MM.1S (cell line): ENCODE results near the gene STK32A.

Experiments used
- DNase-seq: peaks from one replicate; pipeline ENCODE4 v3.0.0-alpha.2; 2015
- H2AFZ ChIP-seq: fragments of 300-600 bp; sonication (generic); 2 replicates; pipeline ENCODE4 v1.6.0; 2016; ENCODE audit warnings: antibody characterized with exemption, low read length
- H3F3A ChIP-seq: fragments of 300-600 bp; sonication (generic); 2 replicates; pipeline ENCODE4 v1.6.1; 2016; ENCODE audit warnings: mild to moderate bottlenecking, antibody characterized with exemption, low read length, moderate library complexity, mixed read lengths; ENCODE audit not compliant: insufficient read depth
- H3K27ac ChIP-seq: fragments of 300-600 bp; sonication (generic); 2 replicates; pipeline ENCODE4 v1.5.1; 2016; ENCODE audit warnings: mild to moderate bottlenecking, low read length
- H3K27me3 ChIP-seq: fragments of 300-600 bp; sonication (generic); replicated peaks from 2 replicates; pipeline ENCODE4 v1.6.0; 2016; ENCODE audit warnings: low read length; ENCODE audit not compliant: insufficient read depth
- H3K36me3 ChIP-seq: fragments of 300-600 bp; sonication (generic); replicated peaks from 2 replicates; pipeline ENCODE4 v1.6.1; 2016; ENCODE audit warnings: mild to moderate bottlenecking, low read length, mixed read lengths; ENCODE audit not compliant: insufficient read depth
- H3K4me1 ChIP-seq: fragments of 300-600 bp; sonication (generic); 2 replicates; pipeline ENCODE4 v1.6.1; 2016; ENCODE audit warnings: low read length, mixed read lengths
- H3K4me2 ChIP-seq: fragments of 300-600 bp; sonication (generic); 2 replicates; pipeline ENCODE4 v1.6.0; 2016; ENCODE audit warnings: low read depth, low read length
- H3K4me3 ChIP-seq: fragments of 300-600 bp; sonication (generic); 2 replicates; pipeline ENCODE4 v1.5.1; 2016; ENCODE audit warnings: low read length, mixed read lengths
- H3K79me2 ChIP-seq: fragments of 300-600 bp; sonication (generic); 2 replicates; pipeline ENCODE4 v1.6.1; 2016; ENCODE audit warnings: mixed run types, low read length, mixed read lengths
- H3K9ac ChIP-seq: fragments of 300-600 bp; sonication (generic); 2 replicates; pipeline ENCODE4 v1.6.1; 2016; ENCODE audit warnings: low read length, mixed read lengths
- H3K9me2 ChIP-seq: fragments of 300-600 bp; sonication (generic); replicated peaks from 2 replicates; pipeline ENCODE4 v1.6.1; 2016; ENCODE audit warnings: mild to moderate bottlenecking, low read length, mixed read lengths; ENCODE audit not compliant: insufficient read depth
- H3K9me3 ChIP-seq: fragments of 300-600 bp; sonication (generic); replicated peaks from 2 replicates; pipeline ENCODE4 v1.6.1; 2016; ENCODE audit warnings: mild to moderate bottlenecking, low read length, mixed read lengths; ENCODE audit not compliant: insufficient read depth
- H4K20me1 ChIP-seq: fragments of 300-600 bp; sonication (generic); 2 replicates; pipeline ENCODE4 v1.6.1; 2016; ENCODE audit warnings: mild to moderate bottlenecking, low read length, moderate library complexity, mixed read lengths; ENCODE audit not compliant: insufficient read depth
- EZH2 ChIP-seq: fragments of 300-600 bp; sonication (generic); optimal IDR thresholded peaks from 2 replicates; pipeline ENCODE3; 2017; ENCODE audit warnings: low read depth, mild to moderate bottlenecking, antibody characterized with exemption, low read length, mixed read lengths
- EZH2phosphoT487 ChIP-seq: fragments of 300-600 bp; sonication (generic); IDR thresholded peaks from 2 replicates; pipeline ENCODE4 v1.6.1; 2018; ENCODE audit warnings: antibody characterized with exemption, low read length
- TF ChIP-seq, protein P1 (sequence below): fragments of 300-600 bp; sonication (generic); IDR thresholded peaks from 2 replicates; pipeline ENCODE4 v1.5.1; 2016; ENCODE audit warnings: antibody characterized with exemption, low read length, mixed read lengths

STK32A gene

DNA sequence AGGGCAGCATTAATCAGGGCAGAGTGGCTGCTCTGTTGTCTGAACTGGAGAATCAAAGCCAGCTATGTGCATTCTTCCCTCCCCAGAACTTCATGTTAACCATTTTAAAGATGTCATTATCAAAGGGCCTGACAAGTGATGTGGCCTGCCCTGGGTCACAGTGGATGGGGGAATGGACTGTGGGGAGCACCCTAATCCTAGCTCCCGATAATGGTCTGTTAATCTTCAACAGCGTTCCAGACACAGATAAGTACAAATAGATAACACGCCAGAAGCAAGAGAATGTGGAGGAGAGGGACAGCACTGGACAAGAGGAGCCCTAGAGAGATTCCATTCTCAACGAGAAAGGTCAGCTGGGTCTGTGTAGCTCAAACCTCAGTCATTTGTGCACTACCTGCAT lies 197.5 kb downstream of the STK32A start:
- H3F3A ChIP-seq = no peaks in the 10 kb centered on the region
- no peaks in the 10 kb centered on the region for H3K27me3 ChIP-seq
- no peaks in the 10 kb centered on the region for H3K79me2 ChIP-seq
- H3K9ac ChIP-seq = no peak overlapping the region
- H3K27ac ChIP-seq = no peak overlapping the region
- H3K36me3 ChIP-seq = no peaks in the 10 kb centered on the region
- H3K9me2 ChIP-seq = no peaks in the 10 kb centered on the region
- TF ChIP-seq EZH2 (no peak), EZH2phosphoT487 (no peak)
- TF ChIP-seq, protein P1, sequence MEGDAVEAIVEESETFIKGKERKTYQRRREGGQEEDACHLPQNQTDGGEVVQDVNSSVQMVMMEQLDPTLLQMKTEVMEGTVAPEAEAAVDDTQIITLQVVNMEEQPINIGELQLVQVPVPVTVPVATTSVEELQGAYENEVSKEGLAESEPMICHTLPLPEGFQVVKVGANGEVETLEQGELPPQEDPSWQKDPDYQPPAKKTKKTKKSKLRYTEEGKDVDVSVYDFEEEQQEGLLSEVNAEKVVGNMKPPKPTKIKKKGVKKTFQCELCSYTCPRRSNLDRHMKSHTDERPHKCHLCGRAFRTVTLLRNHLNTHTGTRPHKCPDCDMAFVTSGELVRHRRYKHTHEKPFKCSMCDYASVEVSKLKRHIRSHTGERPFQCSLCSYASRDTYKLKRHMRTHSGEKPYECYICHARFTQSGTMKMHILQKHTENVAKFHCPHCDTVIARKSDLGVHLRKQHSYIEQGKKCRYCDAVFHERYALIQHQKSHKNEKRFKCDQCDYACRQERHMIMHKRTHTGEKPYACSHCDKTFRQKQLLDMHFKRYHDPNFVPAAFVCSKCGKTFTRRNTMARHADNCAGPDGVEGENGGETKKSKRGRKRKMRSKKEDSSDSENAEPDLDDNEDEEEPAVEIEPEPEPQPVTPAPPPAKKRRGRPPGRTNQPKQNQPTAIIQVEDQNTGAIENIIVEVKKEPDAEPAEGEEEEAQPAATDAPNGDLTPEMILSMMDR = no peak
- no peaks in the 10 kb centered on the region for H4K20me1 ChIP-seq
- no peak overlapping the region for H2AFZ ChIP-seq
- H3K4me3 ChIP-seq = no peak overlapping the region
- DNase-seq = no peak
- no peak overlapping the region for H3K4me2 ChIP-seq
- H3K9me3 ChIP-seq = no peaks in the 10 kb centered on the region
- no peaks in the 10 kb centered on the region for H3K4me1 ChIP-seq

DNA sequence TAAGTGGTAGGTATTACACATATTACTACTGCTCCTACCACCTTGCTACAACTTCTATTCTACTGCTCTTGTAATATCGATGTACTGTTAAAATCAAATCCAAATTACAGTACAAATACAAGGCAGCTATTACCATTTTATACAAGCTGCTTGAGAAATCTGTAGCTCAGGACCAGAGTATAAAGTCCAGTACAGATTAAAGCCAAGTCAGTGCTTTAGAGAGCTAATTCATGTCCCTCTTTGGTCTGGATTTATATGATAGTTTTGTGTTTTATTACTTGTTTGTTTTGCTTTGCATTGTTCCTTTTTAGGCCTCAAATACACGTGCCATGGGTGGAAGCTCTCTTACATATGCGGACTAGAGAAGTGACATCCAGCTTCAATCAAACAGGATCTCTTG lies 199.2 kb downstream of the STK32A start:
- Histone ChIP-seq H3K27ac (no peak overlapping the region), H4K20me1 (no peaks in the 10 kb centered on the region), H3K4me1 (no peaks in the 10 kb centered on the region), H3K9ac (no peak overlapping the region), H3K4me2 (no peak overlapping the region), H3K9me2 (no peaks in the 10 kb centered on the region), H3K9me3 (no peaks in the 10 kb centered on the region), H3K4me3 (no peak overlapping the region), H2AFZ (no peak overlapping the region), H3F3A (no peaks in the 10 kb centered on the region), H3K27me3 (no peaks in the 10 kb centered on the region), H3K79me2 (no peaks in the 10 kb centered on the region), H3K36me3 (no peaks in the 10 kb centered on the region)
- DNase-seq = no peak
- TF ChIP-seq EZH2 (no peak), EZH2phosphoT487 (no peak)
- TF ChIP-seq, protein P1 = no peak

DNA sequence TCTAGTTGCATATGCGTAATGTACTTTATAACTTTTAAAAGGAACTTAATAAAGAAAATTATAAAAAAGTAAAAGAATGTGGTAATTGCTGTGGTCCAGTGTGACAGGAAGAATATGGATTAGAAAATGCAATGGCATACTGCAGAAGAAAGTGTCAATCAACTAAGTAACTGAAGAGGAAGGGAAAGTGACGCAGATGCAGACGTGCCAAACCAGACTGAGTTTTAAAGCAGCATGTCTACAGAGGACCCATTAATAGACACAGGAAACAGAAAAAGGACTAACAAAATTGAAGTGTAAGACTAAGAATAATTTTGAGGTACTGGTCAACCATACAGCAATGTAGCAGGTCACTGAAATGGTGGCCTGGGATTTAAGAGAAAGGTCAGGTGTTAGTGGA lies 201.8 kb downstream of the STK32A start:
- H3K79me2 ChIP-seq = no peaks in the 10 kb centered on the region

More for the DNA sequence above, 201.8 kb downstream of the STK32A start:
- Histone ChIP-seq H3K9ac (no peak overlapping the region), H3K9me2 (no peaks in the 10 kb centered on the region), H3K4me3 (no peak overlapping the region), H3K4me1 (no peaks in the 10 kb centered on the region), H3K27me3 (no peaks in the 10 kb centered on the region), H3K27ac (no peak overlapping the region), H3K4me2 (no peak overlapping the region), H3K9me3 (no peaks in the 10 kb centered on the region), H3F3A (no peaks in the 10 kb centered on the region), H3K36me3 (no peaks in the 10 kb centered on the region), H4K20me1 (no peaks in the 10 kb centered on the region), H2AFZ (no peak overlapping the region)
- DNase-seq = no peak
- TF ChIP-seq EZH2phosphoT487 = no peak
- TF ChIP-seq, protein P1 = no peak
- no peak for TF ChIP-seq EZH2
